ENCODE measurements around the gene BAD.
"Not testable (repeated sequence)": the region's sequence is repeated elsewhere in the genome, so short reads cannot be mapped to it uniquely, and the experiment has no call there.

BAD gene

DNA sequence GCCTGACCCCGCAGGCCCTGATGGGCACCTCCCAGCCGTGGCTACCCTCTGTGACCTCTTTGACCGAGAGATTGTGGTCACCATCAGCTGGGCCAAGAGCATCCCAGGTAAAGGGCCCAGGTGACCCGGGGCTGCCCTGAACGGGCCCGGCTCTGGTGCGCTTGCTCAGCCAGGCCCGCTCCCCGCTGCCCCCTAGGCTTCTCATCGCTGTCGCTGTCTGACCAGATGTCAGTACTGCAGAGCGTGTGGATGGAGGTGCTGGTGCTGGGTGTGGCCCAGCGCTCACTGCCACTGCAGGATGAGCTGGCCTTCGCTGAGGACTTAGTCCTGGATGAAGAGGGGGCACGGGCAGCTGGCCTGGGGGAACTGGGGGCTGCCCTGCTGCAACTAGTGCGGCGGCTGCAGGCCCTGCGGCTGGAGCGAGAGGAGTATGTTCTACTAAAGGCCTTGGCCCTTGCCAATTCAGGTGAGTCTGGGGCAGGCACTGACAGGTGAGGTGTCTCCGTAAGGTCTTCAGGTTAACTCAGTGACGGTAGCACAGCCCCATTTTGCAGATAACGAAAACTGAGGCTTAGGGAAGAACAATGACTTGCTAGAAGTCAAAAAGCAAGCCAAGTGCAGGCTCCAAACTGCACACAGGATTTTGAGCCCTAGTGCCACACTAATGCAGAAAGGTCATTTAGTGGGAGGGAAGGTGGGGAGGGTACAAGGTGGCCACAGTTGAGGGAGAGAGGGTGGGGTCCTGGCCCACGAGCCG lies 30.5 kb upstream of the BAD start:
- DNase-seq, result no peak

DNA sequence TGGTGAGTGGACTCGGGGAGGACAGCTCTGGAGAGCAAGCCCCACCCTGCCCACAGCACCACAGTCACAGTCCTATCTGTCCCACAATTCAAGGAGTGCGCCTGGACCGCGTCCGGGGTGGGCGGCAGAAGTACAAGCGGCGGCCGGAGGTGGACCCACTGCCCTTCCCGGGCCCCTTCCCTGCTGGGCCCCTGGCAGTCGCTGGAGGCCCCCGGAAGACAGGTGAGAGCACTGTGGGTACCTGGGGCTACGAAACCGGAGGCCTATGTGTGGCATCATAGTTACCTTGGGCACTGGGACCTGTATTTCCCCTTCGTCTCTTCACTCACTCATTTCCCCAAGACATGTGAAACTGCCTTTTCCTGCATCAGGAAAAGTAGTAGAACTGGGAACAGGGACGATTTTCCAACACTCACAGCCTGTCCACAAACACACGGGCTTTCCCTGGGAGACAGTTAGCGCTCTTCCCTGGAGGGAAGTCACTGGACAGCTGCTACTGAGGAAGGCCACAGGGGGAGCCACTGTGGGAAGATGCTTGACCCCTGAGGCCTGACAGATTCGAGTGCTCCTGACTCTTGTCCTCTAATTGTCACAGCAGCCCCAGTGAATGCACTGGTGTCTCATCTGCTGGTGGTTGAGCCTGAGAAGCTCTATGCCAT lies 29.8 kb upstream of the BAD start:
- no peak for DNase-seq

DNA sequence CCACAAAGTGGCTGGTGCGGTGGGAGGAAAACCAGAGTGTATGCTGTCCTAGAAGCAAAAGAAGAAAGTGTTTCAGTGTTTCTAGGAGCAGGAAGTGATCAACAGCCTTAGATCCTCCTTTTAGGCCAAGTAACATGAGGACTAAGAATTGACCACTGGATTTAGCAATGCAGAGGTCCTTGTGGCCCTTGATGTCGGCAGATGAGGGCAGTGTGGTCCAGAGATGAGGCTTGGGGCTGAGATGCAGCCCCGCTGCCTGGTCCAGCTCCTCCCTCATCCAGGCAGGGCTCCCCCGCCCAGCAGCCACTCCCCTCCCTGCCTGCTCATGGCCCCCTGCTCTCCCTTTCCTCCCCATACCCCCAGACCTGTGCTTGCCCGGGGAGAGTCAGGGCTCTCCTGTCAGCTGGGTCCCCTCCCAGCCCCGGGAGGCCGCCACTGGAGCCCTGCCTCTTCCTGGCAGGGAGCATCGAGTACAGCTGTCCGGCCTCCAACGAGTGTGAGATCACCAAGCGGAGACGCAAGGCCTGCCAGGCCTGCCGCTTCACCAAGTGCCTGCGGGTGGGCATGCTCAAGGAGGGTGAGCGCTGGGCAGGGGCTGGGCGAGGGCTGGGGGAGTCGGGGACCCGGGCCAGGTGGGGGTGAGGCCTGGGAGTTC lies 29.2 kb upstream of the BAD start:
- no peak for DNase-seq

DNA sequence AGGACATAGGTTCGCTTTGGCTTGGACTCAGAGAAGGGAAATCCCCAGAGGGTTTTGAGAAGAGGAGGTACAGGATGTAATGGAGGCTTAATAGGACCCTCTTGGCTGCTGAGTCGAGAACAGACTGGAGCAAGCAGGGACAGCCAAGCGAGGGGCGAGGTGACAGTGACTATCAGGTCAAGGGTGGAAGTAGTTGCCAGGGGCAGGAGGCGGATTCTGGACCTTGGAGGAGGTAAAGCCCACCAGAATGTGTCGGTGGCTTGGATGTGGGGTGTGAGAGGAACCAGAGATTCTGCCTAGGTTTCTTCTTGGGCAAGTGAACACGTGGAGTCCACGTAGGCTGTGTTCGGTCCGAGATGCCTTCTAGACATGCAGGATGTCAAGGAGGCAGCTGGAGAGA lies 28.5 kb upstream of the BAD start:
- DNase-seq, result no peak

DNA sequence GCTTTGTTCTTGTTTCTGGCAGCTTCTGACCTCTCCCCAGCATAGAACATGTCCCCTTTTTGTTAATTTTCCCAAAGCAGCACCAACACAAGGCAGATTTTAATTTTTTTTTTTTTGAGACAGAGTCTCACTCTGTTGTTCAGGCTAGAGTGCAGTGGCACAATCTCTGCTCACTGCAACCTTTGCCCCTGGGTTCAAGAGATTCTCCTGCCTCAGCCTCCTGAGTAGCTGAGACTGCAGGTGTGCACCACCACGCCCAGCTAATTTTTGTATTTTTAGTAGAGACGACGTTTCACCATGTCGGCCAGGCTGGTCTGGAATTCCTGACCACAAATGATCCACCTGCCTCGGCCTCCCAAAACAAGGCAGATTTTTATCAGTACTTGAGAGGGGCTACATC lies 23.3 kb upstream of the BAD start:
- not testable (repeated sequence) for DNase-seq

DNA sequence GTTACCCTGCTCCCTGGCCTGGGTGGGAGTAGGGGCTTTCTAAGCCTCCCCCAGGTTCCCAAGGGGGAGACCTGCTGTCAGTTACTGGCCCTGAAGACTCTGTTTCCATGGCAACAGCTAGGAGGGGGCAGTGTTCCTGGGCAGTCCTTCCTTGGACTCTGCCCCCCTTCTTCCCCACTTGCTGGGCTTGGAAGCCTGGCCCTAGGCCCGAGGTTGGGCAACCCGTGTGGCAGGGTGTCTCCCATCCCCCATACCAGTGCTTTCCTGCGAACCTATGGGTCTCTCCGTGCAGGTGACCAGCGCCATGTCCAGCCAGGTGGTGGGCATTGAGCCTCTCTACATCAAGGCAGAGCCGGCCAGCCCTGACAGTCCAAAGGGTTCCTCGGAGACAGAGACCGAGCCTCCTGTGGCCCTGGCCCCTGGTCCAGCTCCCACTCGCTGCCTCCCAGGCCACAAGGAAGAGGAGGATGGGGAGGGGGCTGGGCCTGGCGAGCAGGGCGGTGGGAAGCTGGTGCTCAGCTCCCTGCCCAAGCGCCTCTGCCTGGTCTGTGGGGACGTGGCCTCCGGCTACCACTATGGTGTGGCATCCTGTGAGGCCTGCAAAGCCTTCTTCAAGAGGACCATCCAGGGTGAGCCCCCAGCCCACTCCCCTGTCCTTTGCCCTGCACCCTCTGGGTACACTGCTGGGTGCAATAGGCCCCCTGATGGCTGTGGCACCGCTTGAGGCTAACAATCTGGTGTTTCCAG lies 22.6 kb upstream of the BAD start:
- no peak for DNase-seq

DNA sequence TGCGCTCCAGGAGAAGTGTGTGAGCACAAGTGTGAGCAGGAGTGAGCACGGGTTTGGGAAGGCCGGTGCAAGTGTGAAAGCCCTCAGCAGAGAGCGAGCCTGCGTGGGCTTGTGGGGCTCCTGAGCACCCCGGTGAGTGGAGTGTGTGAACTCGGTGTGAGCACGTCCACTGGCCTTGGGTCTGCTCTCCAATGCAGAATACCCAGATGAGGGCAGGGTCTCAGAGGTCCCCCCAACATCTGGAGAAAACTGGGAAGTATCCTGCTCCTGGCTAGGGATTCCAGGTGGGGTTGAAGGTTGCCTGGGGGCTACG lies 22.1 kb upstream of the BAD start:
- no peak for DNase-seq

DNA sequence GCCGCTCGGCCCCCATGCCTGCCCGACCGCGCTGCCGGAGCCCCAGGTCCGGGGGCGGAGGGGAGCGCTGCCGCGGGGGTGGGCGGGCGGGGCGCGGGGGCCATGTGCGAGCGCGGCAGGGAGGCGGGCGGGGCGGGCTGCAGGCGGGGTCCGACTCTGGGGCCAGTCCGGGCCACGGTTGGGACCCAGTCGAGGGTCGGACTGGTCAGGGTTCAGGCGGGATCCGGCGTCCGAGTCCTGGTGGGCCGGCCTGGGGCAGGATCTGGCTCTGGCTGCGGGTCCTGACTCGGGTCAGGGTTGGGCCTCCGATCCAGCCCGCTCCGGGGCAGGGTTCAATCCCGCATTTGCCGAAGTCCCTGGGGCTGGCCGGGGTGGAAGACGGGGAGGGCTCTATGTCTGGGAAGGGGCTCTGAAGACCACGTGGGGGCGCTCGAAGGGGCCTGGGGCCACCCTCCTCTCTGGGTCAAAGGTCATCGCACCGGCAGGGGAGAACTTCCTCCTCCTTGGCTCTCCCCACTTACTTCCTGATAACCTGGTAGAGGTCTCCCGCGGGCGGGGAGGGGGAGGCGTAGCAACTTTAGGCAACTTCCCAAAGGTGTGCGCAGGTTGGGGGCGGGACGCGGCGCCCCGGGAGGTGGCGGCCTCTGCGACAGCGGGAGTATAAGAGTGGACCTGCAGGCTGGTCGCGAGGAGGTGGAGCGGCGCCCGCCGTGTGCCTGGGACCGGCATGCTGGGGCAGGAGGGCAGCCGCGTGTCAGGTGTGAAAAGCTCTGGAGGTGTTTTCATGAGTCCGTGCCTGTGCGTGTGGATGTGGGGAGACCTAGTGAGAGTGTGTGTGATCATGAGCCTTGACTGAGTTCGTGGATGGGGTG lies 21.5 kb upstream of the BAD start:
- DNase-seq, result peak; percentile 76

DNA sequence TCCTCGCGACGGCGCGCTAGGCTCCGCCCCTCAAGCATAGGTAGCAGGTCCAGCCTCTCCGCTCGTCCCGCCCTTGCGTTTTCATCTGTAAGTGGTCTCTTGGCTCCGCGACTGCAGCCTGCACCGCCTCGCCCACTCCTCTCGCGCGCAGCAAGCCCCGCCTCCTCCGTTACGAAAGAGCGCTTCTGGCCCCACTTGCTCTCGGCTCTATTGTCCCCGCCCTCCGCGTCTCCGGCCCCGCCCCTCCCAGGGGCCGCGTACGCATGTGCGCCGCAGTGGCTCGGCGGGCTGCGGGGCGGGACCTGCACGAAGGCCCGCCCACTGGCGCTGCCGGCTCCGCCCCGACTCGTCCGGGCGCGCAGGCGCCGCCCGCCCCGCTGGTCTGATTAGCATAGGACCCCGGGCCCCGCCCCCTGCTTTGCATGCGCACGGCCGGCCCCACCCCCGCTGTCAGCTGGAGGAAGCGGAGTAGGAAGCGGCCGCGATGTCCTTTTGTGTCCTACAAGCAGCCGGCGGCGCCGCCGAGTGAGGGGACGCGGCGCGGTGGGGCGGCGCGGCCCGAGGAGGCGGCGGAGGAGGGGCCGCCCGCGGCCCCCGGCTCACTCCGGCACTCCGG lies 20.7 kb upstream of the BAD start, which contains the start of gene ESRRA:
Gene ESRRA (plus strand): TSS at position 450 of the 616 bp plus-strand sequence. CDS start 1,656 bp downstream, outside the sequence.
- DNase-seq, result peak; percentile 99

DNA sequence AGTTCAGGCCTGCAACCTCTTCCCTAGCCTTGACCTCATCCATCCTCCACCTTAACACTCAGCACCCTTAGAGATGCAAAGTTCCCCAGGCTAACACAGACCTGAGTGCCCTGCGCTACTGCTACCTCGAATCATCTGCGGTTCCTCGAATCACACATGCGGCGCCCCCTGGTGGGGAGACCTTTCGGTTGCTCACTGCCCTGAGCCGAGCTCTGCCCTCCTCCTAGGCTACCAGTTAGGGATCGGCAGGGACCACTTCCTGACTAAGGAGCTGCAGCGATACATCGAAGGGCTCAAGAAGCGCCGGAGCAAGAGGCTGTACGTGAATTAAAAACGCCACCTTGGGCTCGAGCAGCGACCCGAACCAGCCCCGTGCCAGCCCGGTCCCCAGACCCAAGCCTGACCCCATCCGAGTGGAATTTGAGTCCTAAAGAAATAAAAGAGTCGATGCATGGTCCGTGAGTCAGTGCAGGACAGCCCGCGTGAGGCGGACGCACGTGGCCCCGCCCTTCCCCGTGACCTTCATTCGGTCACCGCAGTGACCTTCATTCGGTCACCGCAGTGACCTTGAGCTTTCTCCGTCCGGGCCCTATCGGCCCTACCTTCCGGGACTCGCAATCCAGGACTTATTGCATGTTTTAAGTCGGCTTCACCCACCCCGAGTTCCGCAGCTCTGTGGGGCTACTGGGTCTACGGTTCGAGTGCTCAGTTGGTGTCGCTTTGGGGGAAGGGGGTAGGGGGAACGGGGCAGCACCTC lies 20.0 kb upstream of the BAD start:
- peak; percentile 93 for DNase-seq

DNA sequence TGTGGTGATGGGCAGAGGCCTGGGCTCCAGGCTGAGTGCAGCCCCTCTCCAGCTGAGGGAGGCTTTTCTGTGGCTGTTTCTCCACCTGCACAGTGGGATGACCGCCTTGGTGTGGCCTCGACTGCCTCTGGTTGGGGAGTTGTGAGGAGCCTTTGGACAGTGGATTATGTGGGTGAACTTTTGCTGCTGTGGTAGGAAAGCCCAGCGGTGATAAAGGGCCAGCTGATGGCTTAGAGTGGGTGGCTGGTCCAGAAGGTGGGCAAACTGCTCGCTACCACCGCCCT lies 19.5 kb upstream of the BAD start:
- no peak for DNase-seq

DNA sequence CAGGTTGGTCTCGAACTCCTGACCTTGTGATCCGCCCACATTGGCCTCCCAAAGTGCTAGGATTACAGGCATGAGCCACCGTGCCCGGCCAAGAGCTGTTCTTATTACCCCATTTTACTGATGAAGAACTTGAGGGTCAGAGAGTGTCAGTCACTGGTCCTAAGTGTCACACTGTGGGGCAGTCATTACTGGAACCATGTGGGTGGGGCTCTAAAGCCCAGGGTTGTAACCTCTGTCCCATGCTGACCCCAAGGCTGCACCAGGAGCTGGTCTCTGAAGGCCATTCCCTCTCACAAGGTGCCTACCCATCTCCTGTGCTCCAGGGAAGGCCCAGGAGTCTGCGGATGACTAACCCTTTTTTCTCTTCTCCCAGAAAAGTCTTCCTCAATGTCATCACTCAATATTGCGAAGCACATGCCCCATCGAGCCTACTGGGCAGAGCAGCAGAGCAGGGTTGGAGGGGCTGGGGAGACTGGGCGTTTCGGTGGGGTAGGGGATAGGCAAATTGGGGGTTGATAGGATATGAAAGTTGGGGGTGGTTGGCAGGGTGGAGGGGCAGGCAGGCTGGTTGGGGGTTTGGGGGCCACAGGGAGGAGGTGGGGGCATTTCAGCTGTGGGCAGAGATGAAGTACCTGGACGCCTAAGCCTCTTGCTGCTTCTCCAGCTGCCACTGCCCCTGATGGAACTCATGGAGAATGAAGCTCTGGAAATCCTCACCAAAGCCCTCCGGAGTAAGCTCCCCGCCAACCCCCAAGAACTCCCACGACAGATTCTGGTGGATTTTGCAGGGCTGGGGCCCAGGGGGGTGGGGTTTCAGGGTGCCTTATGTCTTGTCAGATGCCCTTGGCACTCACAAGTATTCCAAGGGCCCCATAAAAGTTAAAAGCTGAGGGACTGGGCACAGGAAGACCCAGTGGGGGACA lies 18.9 kb upstream of the BAD start:
- no peak for DNase-seq

DNA sequence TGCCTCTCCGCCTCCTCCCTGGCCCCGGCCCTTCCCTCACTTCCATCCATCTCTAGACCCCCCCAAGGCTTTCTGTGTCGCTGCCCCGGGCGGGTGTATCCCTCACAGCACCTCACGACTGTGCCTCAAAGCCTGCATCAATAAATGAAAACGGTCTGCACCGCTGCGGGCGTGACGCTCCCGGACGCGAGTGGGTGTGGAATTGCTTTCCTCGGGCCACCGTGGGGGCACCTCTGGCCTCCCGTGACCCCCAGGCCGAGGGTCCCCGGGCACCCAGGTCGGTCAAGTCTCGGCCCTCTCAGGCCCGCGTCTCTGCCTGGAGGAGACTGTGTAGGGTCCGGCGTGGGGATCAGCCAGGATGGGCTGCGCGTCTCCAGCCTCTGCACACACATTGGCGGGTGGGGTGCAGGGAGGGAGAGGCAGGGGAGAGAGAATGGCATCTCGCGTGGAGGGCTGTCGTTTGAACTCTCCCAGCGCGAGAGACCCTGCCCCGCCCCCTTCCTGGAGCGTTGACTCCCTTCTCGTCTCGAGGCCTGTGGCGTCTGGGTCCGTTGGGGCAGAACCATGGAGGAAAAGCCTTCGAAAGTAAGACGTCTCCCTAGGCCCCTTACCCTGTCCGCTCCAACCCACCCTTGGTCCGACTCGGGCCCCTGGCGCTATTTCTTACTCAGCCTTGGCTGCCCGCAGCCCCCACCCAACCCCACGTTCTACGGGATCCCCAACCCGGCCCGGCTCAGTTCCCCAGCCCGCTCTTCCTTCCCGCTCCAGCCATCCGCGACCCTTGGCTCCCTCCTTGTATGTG lies 15.6 kb upstream of the BAD start, which contains the start of gene CATSPERZ:
Gene CATSPERZ (plus strand): TSS at position 512 of the 802 bp plus-strand sequence. CDS start 53 bp downstream, at position 565.
- peak; percentile 26 for DNase-seq

DNA sequence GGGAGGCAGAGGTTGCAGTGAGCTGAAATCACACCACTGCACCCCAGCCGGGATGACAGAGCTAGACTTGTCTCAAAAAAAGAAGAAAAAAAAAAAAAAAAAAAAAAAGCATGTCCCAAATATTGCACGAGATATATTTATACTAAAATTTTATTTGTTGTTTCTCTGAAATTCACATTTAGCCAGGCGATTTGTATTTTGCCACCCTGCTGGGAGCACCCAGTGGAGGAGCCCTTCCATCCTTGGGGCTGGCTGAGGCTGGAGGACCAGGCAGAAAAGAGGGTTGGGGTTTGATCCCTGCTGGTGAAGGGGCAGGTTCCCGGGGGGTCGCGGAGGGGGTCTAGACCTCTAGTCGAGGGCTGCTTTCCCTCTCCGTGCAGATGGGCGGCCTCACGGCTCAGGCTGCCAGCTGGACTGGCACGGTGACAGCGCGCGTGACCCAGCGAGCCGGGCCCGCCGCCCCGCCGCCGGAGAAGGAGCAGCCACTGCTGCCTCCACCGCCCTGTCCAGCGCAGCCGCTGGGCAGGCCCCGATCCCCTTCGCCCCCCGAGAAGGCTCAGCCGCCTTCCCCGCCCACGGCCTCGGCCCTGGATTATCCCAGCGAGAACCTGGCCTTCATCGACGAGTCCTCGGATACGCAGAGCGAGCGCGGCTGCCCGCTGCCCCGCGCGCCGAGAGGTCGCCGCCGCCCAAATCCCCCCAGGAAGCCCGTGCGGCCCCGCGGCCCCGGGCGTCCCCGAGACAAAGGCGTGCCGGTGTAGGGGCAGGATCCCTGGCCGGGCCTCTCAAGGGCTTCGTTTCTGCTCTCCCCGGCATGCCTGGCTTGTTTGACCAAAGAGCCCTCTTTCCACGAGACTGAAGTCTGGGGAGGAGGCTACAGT lies 14.7 kb upstream of the BAD start:
- no peak for DNase-seq

DNA sequence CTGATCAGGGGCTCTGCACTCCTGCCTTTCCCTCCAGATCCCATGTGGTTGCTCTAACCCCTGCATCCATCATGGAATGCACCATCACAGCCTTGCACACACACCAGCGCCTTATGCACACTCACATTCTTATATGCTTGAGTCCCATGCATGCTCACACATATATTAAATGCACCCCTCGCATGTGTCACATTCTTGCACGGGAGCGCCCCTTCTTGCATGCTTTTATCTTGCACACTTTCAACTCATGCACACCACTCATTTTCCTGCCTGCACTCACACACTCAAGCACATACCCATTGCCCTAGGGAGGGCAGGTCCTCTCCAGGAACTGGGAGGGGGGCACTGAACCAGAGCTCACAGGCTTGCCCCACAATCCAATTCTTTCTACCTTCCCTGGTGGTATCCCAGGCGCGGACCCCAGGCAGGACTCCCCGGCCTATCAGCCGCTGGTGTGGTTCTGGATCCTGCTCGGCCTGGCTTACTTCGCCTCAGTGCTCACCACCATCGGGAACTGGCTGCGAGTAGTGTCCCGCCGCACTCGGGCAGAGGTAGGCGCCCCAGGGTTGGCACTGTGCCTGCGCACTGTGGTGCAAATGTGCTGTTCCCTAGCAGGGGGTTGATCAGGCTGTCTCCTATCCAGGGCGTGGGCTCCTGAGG lies 13.4 kb upstream of the BAD start:
- DNase-seq, result no peak

DNA sequence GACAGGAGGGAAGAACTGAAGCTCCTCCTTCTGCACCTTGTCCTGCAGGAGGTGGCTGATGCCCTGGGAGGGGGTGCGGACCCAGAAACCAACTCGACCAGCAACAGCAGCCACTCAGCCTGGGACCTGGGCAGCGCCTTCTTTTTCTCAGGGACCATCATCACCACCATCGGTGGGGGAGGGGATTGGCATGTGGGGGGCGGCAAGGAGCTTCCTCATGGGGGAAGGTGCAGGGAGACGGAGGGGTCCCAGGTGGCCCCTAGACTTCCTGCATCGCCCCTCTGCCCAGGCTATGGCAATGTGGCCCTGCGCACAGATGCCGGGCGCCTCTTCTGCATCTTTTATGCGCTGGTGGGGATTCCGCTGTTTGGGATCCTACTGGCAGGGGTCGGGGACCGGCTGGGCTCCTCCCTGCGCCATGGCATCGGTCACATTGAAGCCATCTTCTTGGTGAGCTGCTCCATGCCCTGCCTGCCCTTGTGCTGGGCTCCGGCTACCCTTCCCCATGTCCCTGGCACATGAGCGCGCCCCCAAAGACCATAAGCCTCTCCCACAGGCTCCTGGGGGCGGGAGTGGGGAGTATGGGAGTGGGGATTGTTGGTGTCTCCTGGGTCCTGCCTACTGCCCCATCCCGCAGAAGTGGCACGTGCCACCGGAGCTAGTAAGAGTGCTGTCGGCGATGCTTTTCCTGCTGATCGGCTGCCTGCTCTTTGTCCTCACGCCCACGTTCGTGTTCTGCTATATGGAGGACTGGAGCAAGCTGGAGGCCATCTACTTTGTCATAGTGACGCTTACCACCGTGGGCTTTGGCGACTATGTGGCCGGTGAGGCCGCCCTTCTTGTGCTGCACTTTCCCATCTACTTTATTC lies 12.6 kb upstream of the BAD start:
- DNase-seq, result no peak

DNA sequence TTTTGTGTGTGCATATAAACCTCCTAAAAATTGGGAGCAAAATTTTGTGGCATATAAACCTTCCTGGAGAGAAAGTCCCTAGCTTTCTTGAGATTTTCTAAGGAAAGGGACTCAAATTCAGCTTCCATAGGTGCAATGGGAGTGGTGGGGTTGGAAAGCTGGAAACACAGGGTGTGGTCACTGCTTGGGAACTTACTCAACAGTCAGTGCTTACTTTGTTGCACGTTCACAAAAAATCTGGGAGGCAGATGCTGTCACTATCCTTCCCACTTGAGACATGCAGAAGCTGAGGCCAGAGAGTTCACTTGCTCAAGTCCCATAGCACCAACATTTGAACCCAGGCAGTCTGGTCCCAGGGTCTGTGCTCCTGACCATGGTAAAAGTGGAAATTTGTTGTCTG lies 11.8 kb upstream of the BAD start:
- DNase-seq, result no peak

All from activated naive CD4-positive, alpha-beta T cell treated with Interleukin-2 at 50 U/mL for 16 hours (primary cell).